H1 (cell line): Measurements from ENCODE around the gene CXCR3.

Experiments used
- ATF3 ChIP-seq: IDR thresholded peaks from 2 replicates; pipeline ENCODE4 v1.6.1; 2011; ENCODE audit warnings: low read depth, mild to moderate bottlenecking, low read length; ENCODE audit not compliant: insufficient read depth
- CTCF ChIP-seq, 3 experiments: IDR thresholded peaks; 1 replicate in 2 of 3; 2 replicates in 1 of 3; pipeline versions ENCODE4 v1.5.1 to v1.6.1; 2011; ENCODE audit warnings: low read length in 3 of 3, mild to moderate bottlenecking in 3 of 3, inconsistent platforms in 2 of 3, low read depth in 1 of 3, moderate library complexity in 1 of 3; ENCODE audit not compliant: insufficient read depth in 1 of 3; ENCODE audit errors: control extremely low read depth in 1 of 3
- EZH2 ChIP-seq: fragments of 200-600 bp; sonication (generic); IDR thresholded peaks from 2 replicates; pipeline ENCODE4 v1.7.1; 2012; ENCODE audit warnings: low read depth, mild to moderate bottlenecking, moderate library complexity, low read length, inconsistent platforms; ENCODE audit not compliant: severe bottlenecking
- HDAC6 ChIP-seq: IDR thresholded peaks from one replicate; pipeline ENCODE4 v1.7.1; 2012; ENCODE audit warnings: low read depth, mild to moderate bottlenecking, inconsistent platforms, low read length, moderate library complexity
- POLR2A ChIP-seq, 2 experiments: IDR thresholded peaks; 1 replicate in 1 of 2; 2 replicates in 1 of 2; pipeline ENCODE4 v1.6.1; 2011; ENCODE audit warnings: low read depth in 2 of 2, low read length in 2 of 2, mild to moderate bottlenecking in 2 of 2; ENCODE audit errors: control extremely low read depth in 1 of 2
- POLR2AphosphoS5 ChIP-seq: IDR thresholded peaks from 2 replicates; pipeline ENCODE4 v1.6.1; 2011; ENCODE audit warnings: low read depth, low read length
- RAD21 ChIP-seq, 2 experiments: IDR thresholded peaks in 1 of 2; conservative IDR thresholded peaks in 1 of 2; 2 replicates each; pipeline ENCODE4 v1.6.1; 2011; ENCODE audit warnings: low read depth in 2 of 2, low read length in 2 of 2, improper control_type of control experiment in 1 of 2, inconsistent platforms in 1 of 2, mild to moderate bottlenecking in 1 of 2, moderate library complexity in 1 of 2
- SIN3A ChIP-seq, 2 experiments: IDR thresholded peaks in 1 of 2; conservative IDR thresholded peaks in 1 of 2; 2 replicates each; pipeline ENCODE4 v1.6.1; 2011 to 2012; ENCODE audit warnings: low read length in 2 of 2, improper control_type of control experiment in 1 of 2, low read depth in 1 of 2, mild to moderate bottlenecking in 1 of 2
- SIX5 ChIP-seq: IDR thresholded peaks from 2 replicates; pipeline ENCODE4 v1.6.1; 2011; ENCODE audit warnings: mild to moderate bottlenecking, low read depth, low read length
- TAF1 ChIP-seq: IDR thresholded peaks from 2 replicates; pipeline ENCODE4 v1.6.1; 2011; ENCODE audit warnings: mild to moderate bottlenecking, low read depth, low read length
- USF2 ChIP-seq: IDR thresholded peaks from 2 replicates; pipeline ENCODE4 v1.6.1; 2011; ENCODE audit warnings: low read length, improper control_type of control experiment

- TF ChIP-seq ATF3 (no peak), POLR2AphosphoS5 (no peak), SIX5 (no peak), SIN3A (conservative IDR thresholded peaks at IDR 0.05 in 1 of 2, IDR thresholded peaks at IDR 0.05 in 1 of 2; ENCODE audit: low read depth in 1 of 2, low read length in 2 of 2) (no peak), CTCF (IDR thresholded peaks at IDR 0.05; ENCODE audit: control extremely low read depth in 1 of 3, insufficient read depth in 1 of 3, low read depth in 1 of 3, low read length in 3 of 3) (no peak), POLR2A (IDR thresholded peaks at IDR 0.05; ENCODE audit: control extremely low read depth in 1 of 2, low read depth in 2 of 2, low read length in 2 of 2) (no peak), USF2 (no peak), TAF1 (no peak), RAD21 (IDR thresholded peaks at IDR 0.05 in 1 of 2, conservative IDR thresholded peaks at IDR 0.05 in 1 of 2; ENCODE audit: low read depth in 2 of 2, low read length in 2 of 2) (no peak), HDAC6 (no peak), EZH2 (no peak)
These were observed 569 bp downstream of the CXCR3 start for GRCh38 chrX:71617742-71618141.
